ENCODE data around the gene AWAT1. TPM values are rescaled to one million over a fixed set of nuclear protein-coding genes. Genes with fewer than 3 reads are reported as not detected.

AWAT1 gene
- total RNA-seq, 1 donor from 2014 or later, result not detected

DNA sequence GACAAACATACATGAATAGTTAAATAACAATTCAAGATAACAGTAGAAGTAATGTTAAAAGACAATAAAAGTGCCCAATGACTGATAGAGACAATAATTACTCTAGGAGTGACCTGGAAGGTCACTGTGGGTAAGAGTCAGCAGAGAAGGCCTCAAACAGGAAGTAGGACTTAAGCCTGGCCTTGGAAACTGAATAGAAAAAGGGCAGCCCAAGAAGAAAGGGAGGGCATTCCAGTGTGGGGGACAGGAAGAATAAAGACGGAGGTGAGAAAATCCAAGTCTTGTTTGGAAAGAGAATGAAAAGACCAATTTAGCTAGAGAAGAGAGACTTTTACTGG, 19.6 kb downstream of the AWAT1 start:
- no peaks in the 10 kb centered on the region for H3K4me1 ChIP-seq
- TF ChIP-seq CTCF (IDR thresholded peaks at IDR 0.05; ENCODE audit: borderline replicate concordance), result no peak
- H3K36me3 ChIP-seq, result no peaks in the 10 kb centered on the region
- H3K27me3 ChIP-seq (ENCODE audit: low read depth), result no peaks in the 10 kb centered on the region
- no peak overlapping the region for H3K27ac ChIP-seq (replicated peaks)
- no peak for DNase-seq
- H3K9me3 ChIP-seq (replicated peaks), result no peaks in the 10 kb centered on the region
- intact Hi-C loops (cut with micrococcal nuclease), result no loop called here
- no peak overlapping the region for H3K4me3 ChIP-seq

GRCh38 chrX:70254909-70255308, 20.5 kb downstream of the AWAT1 start:
- H3K4me1 ChIP-seq, result no peaks in the 10 kb centered on the region
- no peak for DNase-seq
- no peaks in the 10 kb centered on the region for H3K9me3 ChIP-seq (replicated peaks)
- TF ChIP-seq CTCF (IDR thresholded peaks at IDR 0.05; ENCODE audit: borderline replicate concordance), result no peak
- H3K27me3 ChIP-seq (ENCODE audit: low read depth), result no peaks in the 10 kb centered on the region
- H3K36me3 ChIP-seq, result no peaks in the 10 kb centered on the region
- no peak overlapping the region for H3K4me3 ChIP-seq
- intact Hi-C loops (cut with micrococcal nuclease), result no loop called here
- no peak overlapping the region for H3K27ac ChIP-seq (replicated peaks)

DNA sequence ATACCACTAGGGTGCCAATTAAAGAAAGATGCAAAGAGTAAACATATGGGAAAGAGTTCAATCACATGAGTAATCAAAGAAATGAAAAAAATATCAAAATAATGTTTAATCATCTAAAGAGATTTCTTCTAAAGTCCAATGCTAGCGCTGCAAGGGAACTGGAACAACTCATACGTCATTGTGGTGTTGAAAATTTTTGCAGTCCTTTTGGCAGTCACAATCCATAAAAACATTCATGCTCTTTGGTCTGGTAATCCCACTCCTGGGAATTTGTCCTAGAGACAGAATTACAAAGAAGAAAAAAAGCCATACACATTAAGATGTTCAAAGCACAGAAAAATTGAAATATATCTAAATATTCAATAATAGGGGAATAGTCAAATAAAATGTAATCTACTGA, 21.0 kb downstream of the AWAT1 start:
- Histone ChIP-seq H3K4me3 (no peak overlapping the region), H3K27me3 (ENCODE audit: low read depth) (no peaks in the 10 kb centered on the region), H3K27ac (replicated peaks) (no peak overlapping the region), H3K4me1 (no peaks in the 10 kb centered on the region), H3K36me3 (no peaks in the 10 kb centered on the region), H3K9me3 (replicated peaks) (no peaks in the 10 kb centered on the region)
- TF ChIP-seq CTCF (IDR thresholded peaks at IDR 0.05; ENCODE audit: borderline replicate concordance), result no peak
- intact Hi-C loops (cut with micrococcal nuclease), result no loop called here
- no peak for DNase-seq

DNA sequence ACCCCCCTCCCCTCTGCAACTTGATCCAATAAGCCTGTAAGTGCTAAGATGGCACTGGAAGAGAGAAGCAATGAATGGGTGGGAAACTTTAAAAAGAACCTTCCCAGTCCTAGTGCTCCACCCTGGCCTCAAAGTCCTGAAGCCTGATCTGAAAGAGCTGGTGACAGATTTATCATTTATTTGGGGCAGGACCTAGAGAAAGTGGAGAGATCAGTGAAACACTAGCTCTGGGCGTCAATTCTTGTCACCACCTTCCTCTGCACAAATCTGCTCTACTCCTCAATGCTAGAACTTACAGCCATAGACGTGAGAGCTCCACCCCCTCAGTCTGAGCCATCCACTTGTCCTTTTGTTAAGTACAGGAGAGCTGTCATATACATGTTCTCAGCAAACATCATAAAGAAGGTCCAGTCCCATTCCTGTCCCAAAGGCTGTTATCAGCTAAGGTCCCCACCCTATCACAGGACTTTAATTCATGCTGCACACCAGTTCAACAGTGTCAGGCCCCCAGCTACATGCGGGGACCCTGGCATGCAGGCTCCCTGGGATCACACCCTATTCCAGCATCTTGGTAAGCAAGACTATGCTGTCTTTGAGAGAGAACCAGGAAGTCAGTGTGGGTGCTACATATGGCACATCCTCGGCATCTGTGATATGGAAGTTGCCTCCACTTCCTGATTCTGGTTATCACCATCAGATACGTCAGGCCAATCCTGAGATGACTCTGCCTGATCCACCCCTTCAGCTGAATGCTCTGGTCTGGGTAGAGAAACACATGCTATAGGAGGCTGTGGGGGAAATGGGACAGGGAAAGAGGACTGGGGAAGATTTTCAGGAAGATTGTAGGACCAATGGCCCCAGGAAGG, 23.2 kb downstream of the AWAT1 start:
- Histone ChIP-seq H3K27me3 (ENCODE audit: low read depth) (no peaks in the 10 kb centered on the region), H3K4me1 (no peaks in the 10 kb centered on the region), H3K9me3 (replicated peaks) (no peaks in the 10 kb centered on the region), H3K4me3 (no peak overlapping the region), H3K27ac (replicated peaks) (no peak overlapping the region), H3K36me3 (no peaks in the 10 kb centered on the region)
- no peak for TF ChIP-seq CTCF (IDR thresholded peaks at IDR 0.05; ENCODE audit: borderline replicate concordance)
- intact Hi-C loops (cut with micrococcal nuclease), result no loop called here
- no peak for DNase-seq

DNA sequence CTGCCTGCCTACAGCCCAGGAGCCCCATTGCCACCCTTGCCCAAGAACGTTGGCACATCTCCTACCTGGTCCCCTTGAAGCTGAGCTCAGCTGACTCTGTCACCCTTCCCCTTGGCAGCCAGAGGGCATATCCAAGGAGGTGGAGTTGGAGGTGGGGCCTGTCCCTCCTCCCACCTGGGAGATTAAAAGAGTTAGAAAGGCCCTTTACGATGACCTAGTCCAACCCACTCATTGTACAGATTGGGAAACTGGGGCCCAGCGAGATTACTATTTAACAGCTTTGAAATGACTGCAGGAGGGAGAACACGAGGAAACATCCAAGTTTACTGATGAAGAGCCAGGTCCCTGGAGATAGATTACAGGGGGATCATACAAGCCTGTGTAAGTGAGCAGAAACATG, 25.6 kb downstream of the AWAT1 start, which contains the start of gene P2RY4:
TSS of gene P2RY4 (minus strand) at position 101 of the 400 bp plus-strand sequence. CDS start 580 bp downstream, outside the sequence.
- H3K9me3 ChIP-seq (replicated peaks), result no peaks in the 10 kb centered on the region
- no peaks in the 10 kb centered on the region for H3K27me3 ChIP-seq (ENCODE audit: low read depth)
- no peaks in the 10 kb centered on the region for H3K4me1 ChIP-seq
- no peak within 1 kb of the TSS for H3K27ac ChIP-seq (replicated peaks)
- H3K36me3 ChIP-seq, result no peaks in the 10 kb centered on the region
- intact Hi-C loops (cut with micrococcal nuclease), result loop anchor here (5.0 kb wide), 1 partner anchor 63 kb away; no protein-coding TSS in a partner anchor
- H3K4me3 ChIP-seq, result no peak within 1 kb of the TSS
- no peak for TF ChIP-seq CTCF (IDR thresholded peaks at IDR 0.05; ENCODE audit: borderline replicate concordance)
- no peak for DNase-seq

Measured in left ventricle myocardium inferior (tissue), 1 donor.